SK-N-SH (cell line): ENCODE measurements around the gene NRBF2. TPM values are rescaled to one million over a fixed set of nuclear protein-coding genes. Genes with fewer than 3 reads are reported as not detected.

ENCODE experiments used
- CTCF ChIA-PET: fragments of 300-600, 350-600 bp; formaldehyde crosslinking; extraction: SDS; loops from one replicate; lab custom pipeline; 2021; lab: Yijun Ruan, JAX
- POLR2A ChIA-PET: fragments of 350-600 bp; sonication (Branson Sonifier 250); formaldehyde crosslinking; extraction: SDS; loops from one replicate; lab custom pipeline; 2020; ENCODE audit warnings: antibody characterized with exemption, inconsistent platforms; lab: Yijun Ruan, JAX
- DNase-seq: peaks from one replicate; pipeline ENCODE4 v3.0.0; 2012
- H2AFZ ChIP-seq: fragments of 200-600 bp; sonication (generic); 2 replicates; pipeline ENCODE4 v1.8.1; 2016; ENCODE audit warnings: antibody characterized with exemption, mild to moderate bottlenecking, low read depth
- H3F3A ChIP-seq: fragments of 200-600 bp; sonication (generic); replicated peaks from 2 replicates; pipeline ENCODE3; 2016; ENCODE audit warnings: antibody characterized with exemption, mild to moderate bottlenecking; ENCODE audit not compliant: insufficient read depth
- H3K27ac ChIP-seq, 2 experiments: fragments of 200-500 bp in 1 of 2; fragments of 200-600 bp in 1 of 2; sonication (Bioruptor generic) in 1 of 2; sonication (generic), shearing (Covaris generic) in 1 of 2; 2 replicates each; pipeline versions ENCODE4 v1.5.1 to v1.6.1; 2014 to 2016; ENCODE audit warnings: low read depth in 2 of 2, inconsistent platforms in 1 of 2, low read length in 1 of 2, mild to moderate bottlenecking in 1 of 2, mixed read lengths in 1 of 2
- H3K27me3 ChIP-seq: fragments of 200-600 bp; sonication (generic), shearing (Covaris generic); 2 replicates; pipeline ENCODE4 v1.6.1; 2016; ENCODE audit warnings: mixed run types; ENCODE audit not compliant: insufficient read depth
- H3K36me3 ChIP-seq, 2 experiments: fragments of 200-500 bp in 1 of 2; fragments of 200-600 bp in 1 of 2; sonication (Bioruptor generic) in 1 of 2; sonication (generic) in 1 of 2; replicated peaks in 1 of 2; 2 replicates each; pipeline versions ENCODE3 to v1.5.1; 2014 to 2016; ENCODE audit warnings: low read length in 1 of 2, mild to moderate bottlenecking in 1 of 2; ENCODE audit not compliant: insufficient read depth in 2 of 2, control insufficient read depth in 1 of 2
- H3K4me1 ChIP-seq, 2 experiments: fragments of 200-500 bp in 1 of 2; fragments of 200-600 bp in 1 of 2; sonication (Bioruptor generic) in 1 of 2; sonication (generic), shearing (Covaris generic) in 1 of 2; 2 replicates each; pipeline versions ENCODE4 v1.5.1 to v1.6.1; 2014 to 2016; ENCODE audit warnings: low read depth in 1 of 2, low read length in 1 of 2, mixed run types in 1 of 2; ENCODE audit not compliant: insufficient read depth in 2 of 2, control insufficient read depth in 1 of 2
- H3K4me2 ChIP-seq: fragments of 200-600 bp; sonication (generic), shearing (Covaris generic); 2 replicates; pipeline ENCODE4 v1.6.1; 2017; ENCODE audit warnings: mixed run types
- H3K4me3 ChIP-seq, 2 experiments: fragments of 200-500 bp in 1 of 2; fragments of 200-600 bp in 1 of 2; sonication (Bioruptor generic) in 1 of 2; sonication (generic), shearing (Covaris generic) in 1 of 2; 2 replicates each; pipeline versions ENCODE4 v1.5.1 to v1.8.1; 2014 to 2016; ENCODE audit warnings: low read depth in 2 of 2, inconsistent platforms in 1 of 2, low read length in 1 of 2, mild to moderate bottlenecking in 1 of 2, mixed read lengths in 1 of 2, moderate library complexity in 1 of 2
- H3K79me2 ChIP-seq: fragments of 200-600 bp; sonication (generic); 2 replicates; pipeline ENCODE4 v1.8.1; 2017; ENCODE audit warnings: mild to moderate bottlenecking; ENCODE audit not compliant: insufficient read depth
- H3K9ac ChIP-seq: fragments of 200-600 bp; sonication (generic); 2 replicates; pipeline ENCODE4 v1.6.1; 2017; ENCODE audit warnings: mixed run types
- H3K9me2 ChIP-seq: fragments of 200-600 bp; sonication (generic); 2 replicates; pipeline ENCODE4 v1.6.1; 2017; ENCODE audit warnings: mixed run types
- H3K9me3 ChIP-seq: fragments of 200-600 bp; sonication (generic); 2 replicates; pipeline ENCODE4 v1.6.1; 2017; ENCODE audit warnings: mixed run types, mild to moderate bottlenecking, moderate library complexity
- H4K20me1 ChIP-seq: fragments of 200-600 bp; sonication (generic); 2 replicates; pipeline ENCODE4 v1.6.1; 2017; ENCODE audit warnings: mild to moderate bottlenecking, mixed run types; ENCODE audit not compliant: insufficient read depth
- CHD2 ChIP-seq: fragments of 150-350 bp; IDR thresholded peaks from 2 replicates; pipeline ENCODE4 v1.6.1; 2018; ENCODE audit warnings: low read length; ENCODE audit not compliant: partially characterized antibody
- CTCF ChIP-seq: fragments of 200-600 bp; sonication (generic); IDR thresholded peaks from 2 replicates; pipeline ENCODE4 v1.6.1; 2017; ENCODE audit warnings: antibody characterized with exemption, mild to moderate bottlenecking, moderate library complexity
- ELF1 ChIP-seq: IDR thresholded peaks from 2 replicates; pipeline ENCODE4 v1.4.0; 2012
- EP300 ChIP-seq, 2 experiments: IDR thresholded peaks; 2 replicates each; pipeline versions ENCODE4 v1.4.0 to v1.6.1; 2012; ENCODE audit warnings: borderline replicate concordance in 1 of 2, low read depth in 1 of 2, low read length in 1 of 2
- EZH2phosphoT487 ChIP-seq: fragments of 200-600 bp; sonication (generic); IDR thresholded peaks from 2 replicates; pipeline ENCODE4 v1.6.1; 2017; ENCODE audit warnings: low read depth, mixed run types, mild to moderate bottlenecking, antibody characterized with exemption, moderate library complexity, borderline replicate concordance
- FOSL2 ChIP-seq: IDR thresholded peaks from 2 replicates; pipeline ENCODE4 v1.4.0; 2012; ENCODE audit warnings: low read depth, mild to moderate bottlenecking, moderate library complexity, borderline replicate concordance
- FOXJ3 ChIP-seq: sonication (generic); formaldehyde crosslinking; IDR thresholded peaks from 2 replicates; pipeline ENCODE4 v1.5.1; 2020; ENCODE audit warnings: mild to moderate bottlenecking, missing genetic modification reagents
- FOXM1 ChIP-seq: IDR thresholded peaks from 2 replicates; pipeline ENCODE4 v1.4.0; 2012; ENCODE audit warnings: low read depth, mild to moderate bottlenecking
- GATA2 ChIP-seq: sonication (generic); formaldehyde crosslinking; IDR thresholded peaks from 2 replicates; pipeline ENCODE4 v1.5.0; 2020; ENCODE audit warnings: mild to moderate bottlenecking, missing genetic modification reagents
- IRF3 ChIP-seq: fragments of 150-350 bp; IDR thresholded peaks from 2 replicates; pipeline ENCODE4 v1.6.1; 2016; ENCODE audit warnings: mild to moderate bottlenecking, low read depth, low read length
- MAX ChIP-seq: IDR thresholded peaks from 2 replicates; pipeline ENCODE4 v1.4.0; 2012; ENCODE audit warnings: low read depth
- POLR2AphosphoS5 ChIP-seq: IDR thresholded peaks from 2 replicates; pipeline ENCODE4 v1.6.1; 2012; ENCODE audit warnings: low read depth, low read length
- RAD21 ChIP-seq: IDR thresholded peaks from 2 replicates; pipeline ENCODE4 v1.6.1; 2012; ENCODE audit warnings: mild to moderate bottlenecking, low read length
- RXRA ChIP-seq: IDR thresholded peaks from 2 replicates; pipeline ENCODE4 v1.4.0; 2012; ENCODE audit warnings: low read depth, mild to moderate bottlenecking, borderline replicate concordance
- SIN3A ChIP-seq: IDR thresholded peaks from 2 replicates; pipeline ENCODE4 v1.6.1; 2012; ENCODE audit warnings: low read depth, mild to moderate bottlenecking, low read length, moderate library complexity, borderline replicate concordance
- SMC3 ChIP-seq: IDR thresholded peaks from 2 replicates; pipeline ENCODE4 v1.6.1; 2012; ENCODE audit warnings: low read depth, low read length, improper control_type of control experiment
- TEAD4 ChIP-seq: IDR thresholded peaks from 2 replicates; pipeline ENCODE4 v1.4.0; 2012; ENCODE audit warnings: mild to moderate bottlenecking, borderline replicate concordance; ENCODE audit not compliant: insufficient read depth
- USF2 ChIP-seq: fragments of 150-350 bp; IDR thresholded peaks from 2 replicates; pipeline ENCODE4 v1.6.1; 2017; ENCODE audit warnings: antibody characterized with exemption, low read length, low read depth, borderline replicate concordance
- YY1 ChIP-seq: IDR thresholded peaks from 2 replicates; pipeline ENCODE4 v1.4.0; 2012; ENCODE audit warnings: low read depth, mild to moderate bottlenecking
- WGBS: methylation state at CpG from one replicate; pipeline ENCODE4 v1.1.6; 2017; ENCODE audit warnings: low lambda C conversion rate; 5-methylcytosine and 5-hydroxymethylcytosine counted together
- polyA plus RNA-seq, 3 experiments: library from polyadenylated mRNA; depleted of rRNA; stranded (reverse); fragments of >200 nt; gene quantifications; 2 replicates each; pipeline ENCODE4 v1.2.3, GENCODE V29; 2012

The NRBF2 gene
- polyA plus RNA-seq, 1 of the 3 experiments (the other 2 are of a cell fraction): 8.9 TPM

- WGBS: 75% methylated on average over 3 of the region's 3 CpGs
- H3K4me2 ChIP-seq: no peak overlapping the region
- no peaks in the 10 kb centered on the region for H3K9me2 ChIP-seq
- TF ChIP-seq CTCF (peak; percentile 88), CHD2 (peak; percentile 28), POLR2AphosphoS5 (0 out of 2 replicates have a peak, but pooled peaks have one; percentile 11), ELF1 (no peak), YY1 (no peak; the same call in 1 of the 2 replicates), SMC3 (peak; percentile 81), FOSL2 (no peak), SIN3A (0 out of 2 replicates have a peak, but pooled peaks have one; percentile 19), FOXJ3 (CRISPR knock-in tag) (no peak), TEAD4 (no peak), RAD21 (peak; percentile 91)
- POLR2A ChIA-PET: no interaction called here
- peaks cover 13% of the 10 kb centered on the region for H4K20me1 ChIP-seq
- H3K36me3 ChIP-seq: peaks cover 0 to 17% of the 10 kb centered on the region in 2 experiments
- CTCF ChIA-PET: interaction anchor here (0.6 to 4.5 kb wide), 44 partner anchors 8 to 913 kb away, joined by 3 to 50 read pairs (median 4); partner anchors contain the start of genes NRBF2 and ZNF365
- H3K9me3 ChIP-seq: no peaks in the 10 kb centered on the region
- H3K9ac ChIP-seq: no peak overlapping the region
- H3K27me3 ChIP-seq: no peaks in the 10 kb centered on the region
- no peaks in the 10 kb centered on the region for H3K79me2 ChIP-seq
- no peak overlapping the region for H3K4me3 ChIP-seq
- peaks cover 20% of the 10 kb centered on the region for H3F3A ChIP-seq
- no peak overlapping the region for H3K27ac ChIP-seq
- no peak overlapping the region for H2AFZ ChIP-seq
- DNase-seq: peak; percentile 54
- no peaks in the 10 kb centered on the region for H3K4me1 ChIP-seq
Observed at GRCh38 chr10:63157845-63158624, 24.9 kb downstream of the NRBF2 start.

- Histone ChIP-seq H3K4me3 (no peak overlapping the region), H3F3A (peaks cover 20% of the 10 kb centered on the region), H4K20me1 (peaks cover 14% of the 10 kb centered on the region), H3K4me1 (no peaks in the 10 kb centered on the region), H3K4me2 (no peak overlapping the region), H3K27ac (no peak overlapping the region), H3K36me3 (peaks cover 4 to 21% of the 10 kb centered on the region in 2 experiments), H2AFZ (no peak overlapping the region), H3K79me2 (no peaks in the 10 kb centered on the region), H3K9me3 (no peaks in the 10 kb centered on the region), H3K27me3 (no peaks in the 10 kb centered on the region), H3K9me2 (no peaks in the 10 kb centered on the region), H3K9ac (no peak overlapping the region)
- no peak for DNase-seq
- 96% methylated on average over 2 of the region's 2 CpGs for WGBS
- CTCF ChIA-PET: interaction anchor here (1.1 to 2.0 kb wide), 4 partner anchors 55 to 724 kb away, joined by 4 to 10 read pairs (median 4); no protein-coding TSS in a partner anchor
- POLR2A ChIA-PET: no interaction called here
- TF ChIP-seq CTCF (no peak), TEAD4 (no peak), MAX (no peak), EZH2phosphoT487 (no peak), IRF3 (no peak), GATA2 (no peak), EP300 (IDR thresholded peaks at IDR 0.05; ENCODE audit: borderline replicate concordance in 1 of 2, low read depth in 1 of 2, low read length in 1 of 2) (no peak), USF2 (no peak), FOXJ3 (CRISPR knock-in tag) (no peak), RXRA (no peak), FOXM1 (no peak), POLR2AphosphoS5 (no peak), CHD2 (no peak), SMC3 (no peak)
Observed at GRCh38 chr10:63161592-63161991, 28.5 kb downstream of the NRBF2 start.
